Activated CD4-positive, alpha-beta T cell treated with anti-CD3 and anti-CD28 coated beads, Interleukin-2, Interleukin-6, amounts not matched to agents 100 ng/mL and 50 ng/mL, durations not matched to agents 16 hours and 8 hours (primary cell): ENCODE data around the gene ARHGAP28.

ENCODE experiments used
- DNase-seq: peaks from one replicate; pipeline ENCODE4 v3.0.0-alpha.2; 2020

The ARHGAP28 gene

DNA sequence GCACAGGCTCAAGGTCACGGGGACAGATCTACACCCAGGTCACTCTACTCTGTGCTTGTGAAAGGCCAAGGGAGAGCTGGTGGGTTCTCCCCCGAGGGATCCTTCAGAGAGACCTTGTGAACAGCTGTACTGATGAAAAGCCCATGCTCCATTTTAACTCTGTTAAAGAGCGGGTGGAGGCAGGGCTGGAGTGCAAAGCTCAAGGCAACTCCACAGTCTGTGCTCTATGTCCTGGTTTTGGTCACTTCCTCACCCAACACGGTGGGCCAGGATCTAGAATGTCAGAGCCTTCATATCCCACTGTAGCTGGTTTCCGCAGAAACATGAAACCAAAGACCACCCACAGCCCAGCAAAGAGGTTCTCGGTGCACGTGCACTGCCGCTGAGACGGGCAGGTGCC is 210.9 kb downstream of the ARHGAP28 start:
- DNase-seq: no peak

DNA sequence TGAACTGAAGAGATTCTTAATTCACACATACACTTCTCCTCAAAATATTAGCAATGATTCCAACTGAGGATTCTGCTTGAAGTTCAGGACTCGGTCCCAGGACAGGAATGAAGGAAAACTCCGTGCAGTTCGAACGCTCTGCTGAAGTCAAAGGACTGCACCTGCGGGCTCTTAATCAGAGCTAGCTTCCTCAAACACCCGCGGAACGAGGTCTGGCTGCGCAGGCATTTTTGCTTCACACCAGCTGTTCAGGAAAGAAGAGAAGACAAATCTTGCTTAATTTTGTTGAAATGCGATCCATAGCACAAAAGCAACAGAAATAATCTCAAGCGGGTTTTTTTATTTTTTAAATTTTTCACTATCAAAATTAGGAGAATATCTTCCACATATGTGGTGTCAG is 212.5 kb downstream of the ARHGAP28 start:
- DNase-seq: no peak

DNA sequence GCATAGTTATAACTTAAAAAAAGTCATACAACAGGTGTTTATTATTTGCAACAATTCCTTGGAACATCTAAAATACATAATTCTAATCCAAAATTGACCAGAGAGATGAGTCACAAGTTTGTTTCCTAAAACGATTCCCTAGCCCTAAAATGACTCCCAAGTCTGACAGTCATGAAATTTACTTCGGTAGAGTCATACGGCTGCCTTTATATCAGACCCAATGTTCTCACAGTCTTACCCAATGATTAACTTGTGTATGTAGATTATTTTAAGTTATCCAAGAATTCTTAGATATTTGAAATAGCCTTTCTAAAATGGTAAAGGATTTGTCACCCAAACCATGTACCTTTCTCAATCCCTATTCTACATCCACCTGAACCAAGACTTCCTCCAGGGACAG is 213.2 kb downstream of the ARHGAP28 start:
- DNase-seq: no peak

DNA sequence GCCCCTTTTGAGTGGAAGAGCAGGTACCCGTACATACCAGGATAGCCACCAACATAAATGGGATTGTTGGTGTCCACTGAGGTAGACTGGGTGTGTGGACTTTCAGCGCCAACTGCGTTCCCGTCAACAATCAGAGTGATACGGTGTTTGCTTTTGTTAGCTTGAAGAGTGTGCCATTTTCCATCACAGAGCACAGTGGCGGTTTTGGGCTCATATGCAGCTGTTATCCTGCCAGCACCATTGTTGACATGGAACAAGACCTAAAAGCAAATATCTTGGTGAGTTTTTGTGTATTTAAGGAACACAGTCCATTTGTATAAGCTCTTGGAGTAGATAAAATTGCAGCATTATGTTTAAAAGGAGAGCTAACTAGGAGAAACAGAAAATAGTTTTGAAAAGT is 213.6 kb downstream of the ARHGAP28 start:
- DNase-seq: no peak

DNA sequence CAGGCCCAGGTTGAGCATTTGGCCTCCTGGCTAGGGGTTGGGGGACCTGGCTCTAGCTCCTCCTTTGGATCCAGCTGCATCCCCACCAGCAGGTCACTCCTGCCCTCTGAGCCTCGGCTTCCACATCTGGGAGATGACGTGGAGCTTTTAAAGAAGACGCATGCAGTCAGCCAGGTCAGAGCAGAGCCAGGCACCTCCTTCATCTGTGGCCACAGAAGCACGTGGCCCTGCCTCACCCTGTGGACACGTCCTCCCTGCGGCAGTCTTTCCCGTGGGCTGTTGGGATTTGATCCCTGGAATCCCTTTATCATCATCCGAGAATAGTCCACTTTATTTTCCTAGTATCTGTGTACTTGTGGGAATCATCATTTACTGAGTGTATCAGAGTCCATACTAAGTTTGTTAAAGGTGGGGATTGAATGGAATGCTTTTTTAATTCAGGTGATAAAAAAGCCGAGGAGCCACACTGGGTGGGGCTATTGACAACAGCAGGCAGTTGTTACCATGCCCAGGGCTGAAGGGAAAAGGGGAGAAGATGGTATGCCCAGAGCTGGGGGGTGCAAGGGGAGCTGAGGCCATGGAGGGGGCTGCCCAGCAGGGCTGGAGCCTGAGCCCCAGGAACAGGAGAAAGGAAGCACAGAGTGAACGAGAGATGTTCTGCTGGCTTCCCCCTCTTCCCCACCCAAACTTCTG is 218.0 kb downstream of the ARHGAP28 start:
- no peak for DNase-seq

DNA sequence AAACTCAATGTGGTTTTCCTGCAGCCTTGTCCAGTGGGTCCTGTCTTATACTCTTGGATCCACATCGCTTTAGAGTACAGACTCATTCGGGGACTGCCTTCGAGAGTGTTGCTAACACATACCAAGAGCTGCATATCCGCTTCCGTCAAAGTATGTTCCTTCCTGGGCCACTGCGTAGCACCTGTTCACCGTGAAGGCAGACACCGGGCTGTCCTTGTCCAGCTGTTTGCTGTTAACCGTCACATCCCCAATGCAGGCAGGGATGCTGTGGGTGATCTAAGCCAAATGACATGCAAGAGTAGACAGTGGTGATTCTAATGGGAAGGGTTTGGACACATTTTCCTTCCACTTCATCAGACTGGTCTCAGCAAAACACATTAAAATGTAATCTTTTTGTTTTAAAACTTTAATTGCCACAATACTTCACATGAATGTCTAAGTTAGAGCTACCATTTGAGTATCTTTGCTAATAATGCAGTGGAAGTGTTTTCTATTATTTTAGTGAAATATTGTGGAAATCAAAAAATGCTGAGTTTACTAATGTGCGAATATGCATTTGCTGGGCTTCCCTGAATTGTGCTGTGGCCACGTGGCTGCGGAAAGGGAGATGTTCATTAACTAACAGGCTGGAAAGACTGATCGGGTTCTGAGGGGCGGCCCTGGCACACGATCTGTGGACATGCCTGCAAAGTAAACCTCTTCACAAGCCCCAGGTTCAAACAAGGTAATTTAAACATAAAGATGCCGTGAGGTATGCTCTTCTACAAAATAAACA is 219.0 kb downstream of the ARHGAP28 start:
- DNase-seq: no peak

DNA sequence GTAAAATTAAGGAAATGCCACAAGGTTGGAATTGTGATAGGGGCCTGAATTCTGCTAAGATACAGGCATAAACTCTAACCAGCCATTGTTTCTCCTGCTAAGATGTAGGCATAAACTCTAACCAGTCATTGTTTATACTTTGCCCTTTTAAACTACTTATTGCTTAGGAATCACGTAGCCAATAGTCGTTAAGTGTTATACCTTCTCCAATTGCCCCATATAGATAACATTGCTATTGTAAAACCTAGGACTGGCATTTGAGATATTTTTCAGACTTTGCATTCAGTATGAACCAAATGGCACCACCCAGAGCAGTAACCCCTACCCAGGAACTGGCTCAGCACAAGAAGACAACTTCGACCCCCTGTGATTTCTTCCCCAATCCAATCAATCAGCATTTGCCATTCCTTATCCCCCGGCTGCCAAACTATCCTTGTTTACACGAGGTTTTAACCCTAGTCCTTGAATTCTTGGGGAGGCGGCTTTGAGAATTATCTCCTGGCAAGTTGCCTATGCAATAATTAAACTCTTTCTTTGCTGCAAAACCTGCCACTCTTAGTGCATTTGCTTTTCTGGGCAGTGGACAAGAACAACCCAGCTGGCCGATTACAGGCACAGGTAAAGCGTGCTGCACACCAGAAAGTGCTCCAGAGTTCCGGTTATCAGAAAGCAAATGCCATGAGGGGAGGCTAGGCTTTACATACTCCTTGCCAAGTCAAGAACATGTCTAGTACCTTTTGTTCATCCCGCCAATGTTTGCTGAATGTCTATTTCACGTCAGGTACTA is 220.5 kb downstream of the ARHGAP28 start:
- DNase-seq: no peak

DNA sequence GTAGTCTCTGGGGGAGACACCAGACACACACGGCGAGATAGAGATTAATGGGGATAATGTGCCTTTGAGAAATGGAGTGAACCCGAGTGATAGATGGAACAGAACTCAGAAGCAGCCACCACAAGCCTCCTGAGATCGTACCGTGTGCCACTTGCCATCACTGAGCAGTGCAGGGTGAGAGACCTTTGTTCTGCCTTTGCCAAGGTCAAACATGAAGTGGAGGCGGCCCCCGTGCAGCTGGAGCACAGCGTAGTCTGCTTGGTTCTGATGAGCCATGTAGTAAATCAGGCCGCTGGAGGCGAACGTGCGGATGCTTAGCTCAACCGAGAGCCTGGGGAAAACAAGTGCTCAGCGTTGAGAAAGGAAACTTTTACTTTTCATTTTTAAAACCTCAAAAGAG is 221.1 kb downstream of the ARHGAP28 start:
- DNase-seq: no peak

DNA sequence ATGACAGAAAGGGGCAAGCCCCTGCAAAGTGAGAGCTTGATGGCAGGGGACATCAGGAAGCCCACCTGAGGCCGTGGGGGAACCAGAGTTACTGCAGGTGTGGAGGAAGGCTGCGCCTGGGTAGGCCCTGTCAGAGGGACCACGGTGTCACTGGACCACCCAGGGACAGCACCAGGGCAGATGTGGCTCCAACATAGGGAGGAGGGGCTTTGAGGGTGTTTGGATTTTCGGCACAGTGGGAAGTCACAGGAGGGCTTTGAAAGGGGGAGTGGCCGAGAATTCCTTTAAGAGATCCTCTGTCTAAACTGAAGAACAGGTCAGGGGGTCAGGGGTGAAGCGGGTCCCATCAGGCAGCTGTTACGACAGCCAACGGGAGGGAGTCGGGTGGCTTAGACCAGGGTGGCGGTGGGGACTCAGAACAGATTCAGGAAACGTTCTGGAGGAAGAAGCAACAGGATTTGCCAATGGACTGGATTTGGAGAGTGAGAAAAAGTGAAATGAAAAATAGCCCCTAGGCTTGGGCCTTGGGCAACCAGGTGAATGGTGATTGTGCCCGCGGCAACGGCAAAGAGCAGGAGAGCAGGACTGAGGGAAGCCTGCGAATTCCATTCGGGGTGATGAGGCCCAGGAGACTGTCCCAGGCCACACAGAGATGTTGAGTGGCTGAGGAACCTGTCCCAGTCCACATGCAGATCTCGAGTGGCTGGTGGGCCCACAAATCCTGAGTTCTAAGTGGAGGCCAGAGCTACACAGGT is 222.0 kb downstream of the ARHGAP28 start:
- no peak for DNase-seq

DNA sequence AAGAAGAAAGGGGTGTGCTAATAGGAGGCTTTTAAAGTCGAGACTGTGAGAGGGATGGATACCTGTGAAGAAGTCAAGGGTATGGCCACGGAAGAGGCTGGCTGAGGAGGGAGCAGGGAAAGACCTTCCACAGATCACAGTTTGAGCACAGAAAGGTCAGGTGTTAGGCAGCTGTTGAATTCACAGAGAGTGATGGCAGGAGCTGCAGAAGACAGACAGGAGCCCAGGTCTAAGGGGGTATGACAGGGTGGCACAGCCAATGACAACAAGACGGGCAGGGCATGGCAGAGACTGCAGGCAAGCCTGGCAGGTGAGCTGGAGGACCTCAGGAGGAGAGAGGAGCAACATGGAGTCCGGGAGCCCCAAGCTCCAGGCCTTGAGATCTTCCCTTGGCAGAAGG is 225.0 kb downstream of the ARHGAP28 start:
- no peak for DNase-seq

DNA sequence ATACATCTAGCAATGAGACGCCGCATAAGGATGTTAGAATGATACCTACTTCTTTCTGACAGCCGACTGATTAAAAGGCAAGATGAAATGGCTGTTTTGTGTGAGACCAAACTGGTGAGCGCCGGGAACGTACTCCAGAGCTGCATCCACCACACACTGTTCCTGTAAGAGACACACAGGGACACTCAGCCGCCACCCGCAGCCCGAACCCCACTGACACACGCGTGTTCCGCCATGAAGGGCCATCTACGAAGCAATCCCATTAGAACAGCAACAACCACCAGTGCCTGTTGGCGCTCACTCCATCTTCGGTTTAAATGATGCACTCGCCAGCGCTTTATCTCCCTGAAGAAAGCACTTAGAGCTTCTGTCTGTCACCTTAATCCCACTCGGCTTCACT is 225.8 kb downstream of the ARHGAP28 start:
- DNase-seq: no peak

DNA sequence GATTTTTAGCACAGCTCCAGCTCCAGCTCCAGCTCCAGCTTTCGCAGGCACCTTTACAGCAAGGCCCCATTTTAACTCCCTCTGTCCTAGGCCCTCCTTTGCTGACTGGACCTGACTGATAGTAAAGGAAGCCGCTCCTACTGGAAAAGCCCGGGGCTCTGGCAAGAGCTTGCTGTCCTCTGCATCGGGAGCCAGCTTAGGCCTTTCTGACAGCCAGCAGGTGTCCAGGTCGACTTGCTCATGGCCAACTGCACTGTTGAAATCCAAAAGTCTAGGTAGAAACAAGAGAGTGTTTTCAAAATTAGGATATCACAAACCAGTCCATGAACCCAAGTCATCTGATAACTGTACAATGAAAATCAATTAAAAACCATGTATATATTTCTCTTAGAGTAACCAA is 227.0 kb downstream of the ARHGAP28 start:
- DNase-seq: no peak

DNA sequence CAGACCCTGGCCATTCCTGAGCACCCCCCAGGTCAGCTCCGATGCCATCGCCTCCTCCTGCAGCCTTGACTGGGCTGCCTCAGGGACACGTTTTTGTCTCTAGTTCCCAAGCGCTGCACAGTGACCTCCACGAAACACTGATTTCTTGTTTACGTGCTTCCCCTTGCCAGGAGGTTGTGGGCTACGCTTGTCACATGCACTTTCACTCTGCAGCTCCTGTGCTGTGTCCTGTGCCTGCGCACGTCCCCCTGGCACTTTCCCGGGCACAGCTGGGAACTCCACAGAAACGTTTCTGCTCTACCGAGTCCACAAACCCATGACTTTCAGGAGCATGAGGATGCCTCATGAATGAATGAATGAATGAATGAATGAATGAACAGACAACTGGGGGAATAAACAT is 227.5 kb downstream of the ARHGAP28 start:
- no peak for DNase-seq

DNA sequence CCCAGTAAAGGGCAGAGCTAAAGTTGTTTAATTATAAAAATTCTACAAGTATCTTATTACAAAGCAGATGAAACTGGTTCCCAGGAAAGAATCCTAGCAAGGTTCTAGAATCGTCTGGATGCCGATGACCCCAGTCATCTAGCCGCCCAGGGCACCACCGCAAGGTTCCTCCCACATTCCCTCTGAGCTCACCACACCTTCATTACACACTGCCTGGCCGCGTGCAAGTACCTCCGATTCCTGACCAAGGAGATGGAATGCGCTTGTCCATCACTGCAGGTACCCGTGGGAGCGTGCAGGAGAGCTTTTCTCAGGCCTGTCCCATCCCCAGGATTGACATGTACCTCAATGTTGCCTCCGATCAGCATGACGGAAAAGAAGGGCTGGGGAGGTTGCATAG is 229.6 kb downstream of the ARHGAP28 start:
- no peak for DNase-seq

DNA sequence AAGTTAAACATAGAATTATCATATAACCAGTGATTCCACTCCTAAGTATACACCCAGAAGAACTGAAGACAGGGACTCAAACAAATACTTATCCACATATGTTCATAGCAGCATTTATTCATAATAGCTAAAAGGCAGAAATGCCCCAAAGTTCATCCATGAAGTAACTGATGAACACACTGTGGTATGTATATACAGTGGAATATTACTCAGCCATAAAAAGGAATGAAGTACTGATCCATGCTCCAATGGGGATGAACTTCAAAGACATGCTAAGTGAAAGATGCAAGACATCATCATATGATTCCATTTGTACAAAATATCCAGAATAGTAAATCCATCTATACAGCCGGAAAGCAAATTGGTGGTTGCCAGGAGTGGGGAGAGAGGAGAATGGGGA is 230.6 kb downstream of the ARHGAP28 start:
- DNase-seq: no peak

DNA sequence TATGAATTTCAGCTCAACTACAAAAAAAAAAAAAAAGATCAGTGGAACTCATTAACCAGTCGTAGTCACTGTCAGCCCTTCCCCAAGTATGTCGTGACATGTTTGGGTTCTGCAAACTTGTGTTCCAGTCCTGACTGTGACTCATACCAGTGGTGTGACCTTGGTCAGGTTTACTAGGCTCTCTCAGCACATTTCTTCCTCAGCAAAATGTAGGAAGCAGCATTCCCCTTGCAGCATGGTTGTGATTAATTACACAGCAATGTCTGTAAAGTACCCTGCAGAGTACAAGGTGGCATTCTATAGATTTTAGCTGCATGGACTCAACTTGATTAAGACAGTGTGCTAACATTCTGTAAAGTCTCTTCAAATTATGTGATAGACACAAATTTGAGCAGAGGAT is 231.1 kb downstream of the ARHGAP28 start:
- DNase-seq: no peak

DNA sequence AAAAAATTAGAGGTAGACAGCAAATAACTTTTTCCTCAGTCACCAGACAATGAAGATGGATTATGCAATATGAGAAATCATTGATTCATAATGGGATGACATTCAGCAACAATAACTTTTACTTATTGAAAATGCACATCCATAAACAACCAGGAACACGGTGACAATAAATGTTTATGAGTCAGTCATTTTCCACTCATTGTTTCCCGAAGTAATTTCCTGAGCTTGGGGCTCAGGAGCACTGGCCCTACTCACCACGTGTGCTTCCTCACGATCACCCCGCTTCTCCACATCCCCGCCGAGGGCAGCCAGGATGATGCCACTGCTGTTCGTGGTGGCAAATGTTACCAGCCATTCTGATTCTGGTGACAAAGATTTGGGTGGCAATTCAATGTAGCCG is 231.8 kb downstream of the ARHGAP28 start:
- DNase-seq: no peak

DNA sequence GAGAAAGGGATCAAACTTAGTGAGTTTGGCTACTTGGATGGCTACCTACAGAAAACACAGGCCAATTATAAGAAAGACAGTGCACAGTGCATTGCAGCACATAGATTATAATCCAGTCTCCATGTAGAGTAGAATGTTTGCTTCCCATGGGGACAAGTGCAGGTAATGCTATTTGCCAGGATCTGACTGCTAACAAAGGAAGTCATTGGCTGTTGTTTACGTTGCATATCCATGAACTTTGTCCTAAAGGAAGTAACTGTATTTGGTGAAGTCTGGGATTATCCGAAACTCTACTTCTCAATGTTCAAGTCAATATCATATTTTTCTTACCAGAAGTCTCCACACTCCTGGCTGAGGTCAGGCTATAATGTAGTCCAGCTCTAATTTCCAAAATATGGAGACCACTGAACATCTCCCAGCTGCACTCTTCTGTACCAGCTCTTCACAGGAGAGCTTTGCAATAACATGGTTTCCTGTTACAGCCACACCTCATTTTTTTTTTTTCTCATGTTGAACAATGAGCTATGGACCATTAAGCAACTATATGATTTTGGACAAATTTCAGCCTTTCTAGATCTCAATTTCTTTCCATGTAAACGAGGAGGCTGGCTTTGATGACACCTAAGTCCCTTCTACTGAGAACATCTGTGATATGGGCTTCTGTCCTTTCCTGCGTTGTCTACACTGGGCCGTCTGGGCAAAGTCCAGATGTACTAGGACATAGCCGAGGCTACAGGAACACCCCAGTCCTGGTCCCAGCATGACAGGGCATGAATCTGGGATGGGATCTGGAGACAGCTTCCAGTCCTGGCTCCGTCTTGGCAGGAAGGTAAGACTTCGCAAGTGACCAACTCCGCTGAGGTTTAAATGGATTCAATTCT is 233.3 kb downstream of the ARHGAP28 start:
- DNase-seq: no peak

DNA sequence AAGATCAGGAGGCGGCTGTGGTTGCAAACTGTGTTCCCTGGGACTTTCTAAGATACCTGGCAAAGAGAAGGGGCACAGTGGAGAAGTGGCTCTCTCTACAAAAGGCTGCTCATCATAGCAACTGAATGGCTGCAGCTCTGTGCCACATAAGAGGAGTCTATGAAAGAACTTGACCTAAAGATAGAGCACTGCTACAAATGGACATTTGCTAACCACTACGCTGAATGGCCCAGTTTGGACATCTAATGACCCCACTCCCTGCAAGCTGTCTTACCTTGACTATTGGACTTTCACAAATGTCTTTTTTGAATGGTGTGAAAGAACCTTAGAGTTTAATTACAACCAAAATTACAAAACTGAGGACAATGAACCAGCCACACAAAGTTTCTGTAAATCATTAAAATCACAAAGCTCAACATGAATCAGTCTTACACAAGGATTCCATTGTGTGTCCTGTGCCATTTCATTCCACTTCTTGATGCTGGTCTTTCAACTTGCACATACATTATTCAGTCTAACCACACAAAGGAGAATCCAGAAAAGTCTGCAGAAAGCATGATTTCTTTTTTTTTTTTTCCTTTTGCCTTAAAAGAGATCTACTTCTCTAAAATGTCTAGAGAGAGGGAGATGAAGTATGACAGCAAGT is 234.1 kb downstream of the ARHGAP28 start:
- no peak for DNase-seq
